Measurements from ENCODE around the gene CNEP1R1. TPM values are rescaled to one million over a fixed set of nuclear protein-coding genes. Genes with fewer than 3 reads are reported as not detected.
"Not testable (repeated sequence)": the region's sequence is repeated elsewhere in the genome, so short reads cannot be mapped to it uniquely, and the experiment has no call there.

Gene CNEP1R1
- total RNA-seq, 2 donors from 2014 or later = 32.6 to 32.8 TPM

DNA sequence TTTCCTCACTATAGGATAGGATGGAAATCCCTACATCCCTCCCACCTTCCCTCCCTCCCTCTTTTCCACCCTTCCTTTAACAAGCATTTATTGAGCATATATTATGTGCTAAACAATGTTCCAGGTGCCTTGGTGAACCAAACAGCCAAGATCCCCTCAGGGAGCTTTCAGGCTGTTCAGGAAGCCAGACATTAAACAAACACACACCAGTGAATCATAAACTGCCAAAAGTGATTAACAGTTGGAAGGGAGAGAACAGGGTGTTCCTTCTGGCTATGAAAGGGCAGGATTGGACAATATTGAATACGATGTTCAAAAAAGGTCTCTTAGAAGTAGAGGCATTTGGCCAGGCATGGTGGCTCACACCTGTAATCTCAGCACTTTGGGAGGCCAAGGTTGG lies 22.8 kb upstream of the CNEP1R1 start:
- no peaks in the 10 kb centered on the region for H3K4me1 Mint-ChIP-seq
- H3K36me3 Mint-ChIP-seq (ENCODE audit: low read depth) = peaks cover 2% of the 10 kb centered on the region
- no peak overlapping the region for H3K27ac Mint-ChIP-seq
- DNase-seq = no peak
- no peaks in the 10 kb centered on the region for H3K9me3 ChIP-seq (ENCODE audit: control insufficient read depth, low read length, poor library complexity, severe bottlenecking)
- no peak overlapping the region for H3K4me3 Mint-ChIP-seq
- ATAC-seq = no peak
- peaks cover 27% of the 10 kb centered on the region for H3K27me3 Mint-ChIP-seq

DNA sequence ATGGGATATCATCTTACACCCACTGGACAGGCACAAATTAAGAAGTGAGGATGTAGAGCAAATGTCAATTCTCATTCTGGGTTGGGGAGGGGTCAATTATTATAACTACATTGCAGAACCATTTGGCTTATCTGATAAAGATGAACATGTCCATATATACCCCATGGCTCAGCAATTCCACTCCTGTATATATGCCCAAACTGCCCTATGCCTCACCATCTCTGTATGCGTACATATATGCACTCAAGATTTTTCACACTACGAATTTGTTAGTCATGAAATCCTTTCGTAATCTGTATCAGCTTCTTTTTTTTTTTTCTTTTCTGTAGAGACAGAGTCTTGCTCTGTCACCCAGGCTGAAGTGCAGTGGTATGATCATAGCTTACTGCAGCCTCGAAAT lies 20.8 kb upstream of the CNEP1R1 start:
- Mint-ChIP-seq H3K4me3 (no peak overlapping the region), H3K36me3 (ENCODE audit: low read depth) (peaks cover 2% of the 10 kb centered on the region), H3K4me1 (no peaks in the 10 kb centered on the region), H3K27me3 (peaks cover 21% of the 10 kb centered on the region), H3K27ac (no peak overlapping the region)
- DNase-seq = no peak
- no peaks in the 10 kb centered on the region for H3K9me3 ChIP-seq (ENCODE audit: control insufficient read depth, low read length, poor library complexity, severe bottlenecking)
- no peak for ATAC-seq

DNA sequence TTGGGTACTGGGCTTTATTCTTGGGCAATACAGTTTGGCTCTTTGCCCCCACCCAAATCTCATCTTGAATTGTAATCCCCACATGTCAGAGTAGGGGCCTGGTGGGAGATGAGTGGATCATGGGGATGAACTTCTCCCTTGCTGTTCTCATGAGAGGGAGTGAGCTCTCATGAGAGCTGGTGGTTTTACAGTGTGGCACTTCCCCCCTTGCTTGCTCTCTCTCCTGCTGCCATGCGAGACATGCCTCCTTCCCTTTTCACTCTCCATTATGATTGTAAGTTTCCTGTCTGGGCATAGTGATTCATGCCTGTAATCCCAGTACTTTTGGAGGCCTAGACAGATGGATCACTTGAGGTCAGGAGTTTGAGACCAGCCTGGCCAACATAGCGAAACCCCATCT lies 18.1 kb upstream of the CNEP1R1 start:
- H3K27ac Mint-ChIP-seq = no peak overlapping the region
- no peaks in the 10 kb centered on the region for H3K36me3 Mint-ChIP-seq (ENCODE audit: low read depth)
- no peak for ATAC-seq

DNA sequence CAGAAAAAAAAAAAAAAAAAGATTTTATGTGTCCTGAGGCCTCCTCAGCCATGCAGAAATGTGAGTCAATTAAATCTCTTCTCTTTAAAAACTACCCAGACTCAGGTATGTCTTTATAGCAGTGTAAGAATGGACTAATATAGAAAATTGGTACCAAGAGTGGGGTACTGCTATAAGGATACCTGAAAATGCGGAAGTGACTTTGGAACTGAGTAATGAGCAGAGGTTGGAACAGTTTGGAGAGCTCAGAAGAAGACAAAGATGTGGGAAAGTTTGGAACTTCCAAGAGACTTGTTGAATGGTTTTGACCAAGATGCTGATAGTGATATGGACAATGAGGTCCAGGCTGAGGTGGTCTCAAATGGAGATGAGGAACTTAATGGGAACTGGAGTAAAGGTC lies 17.3 kb upstream of the CNEP1R1 start:
- no peak overlapping the region for H3K4me3 Mint-ChIP-seq
- H3K27ac Mint-ChIP-seq = no peak overlapping the region
- ATAC-seq (no peak), DNase-seq (no peak)
- H3K36me3 Mint-ChIP-seq (ENCODE audit: low read depth) = no peaks in the 10 kb centered on the region
- H3K9me3 ChIP-seq (ENCODE audit: control insufficient read depth, low read length, poor library complexity, severe bottlenecking) = no peaks in the 10 kb centered on the region
- peaks cover 3% of the 10 kb centered on the region for H3K4me1 Mint-ChIP-seq
- H3K27me3 Mint-ChIP-seq = peaks cover 15% of the 10 kb centered on the region

More for the DNA sequence above, 18.1 kb upstream of the CNEP1R1 start:
- DNase-seq = no peak
- Mint-ChIP-seq H3K27me3 (peaks cover 21% of the 10 kb centered on the region), H3K4me3 (no peak overlapping the region), H3K4me1 (peaks cover 3% of the 10 kb centered on the region)
- no peaks in the 10 kb centered on the region for H3K9me3 ChIP-seq (ENCODE audit: control insufficient read depth, low read length, poor library complexity, severe bottlenecking)

DNA sequence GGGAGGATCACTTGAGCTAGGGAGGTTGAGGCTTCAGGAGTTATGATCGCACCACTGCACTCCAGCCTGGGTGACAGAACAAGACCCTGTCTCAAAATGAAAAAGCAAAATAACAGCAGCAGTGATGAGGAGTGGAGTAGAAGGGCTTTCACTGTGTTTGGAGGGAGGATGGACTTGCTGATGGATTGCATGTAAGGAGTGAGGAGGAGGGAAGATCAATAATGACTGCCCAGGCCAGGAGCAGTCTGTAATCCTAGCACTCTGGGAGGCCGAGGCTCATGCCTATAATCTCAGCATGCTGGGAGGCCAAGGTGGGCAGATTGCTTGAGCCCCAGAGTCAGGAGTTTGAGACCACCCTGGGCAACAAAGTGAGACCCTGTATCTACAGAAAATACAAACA lies 14.8 kb upstream of the CNEP1R1 start:
- H3K9me3 ChIP-seq (ENCODE audit: control insufficient read depth, low read length, poor library complexity, severe bottlenecking) = no peaks in the 10 kb centered on the region
- H3K4me3 Mint-ChIP-seq = peak overlapping the region; percentile 52
- peaks cover 3% of the 10 kb centered on the region for H3K4me1 Mint-ChIP-seq
- H3K36me3 Mint-ChIP-seq (ENCODE audit: low read depth) = no peaks in the 10 kb centered on the region
- H3K27me3 Mint-ChIP-seq = peaks cover 6% of the 10 kb centered on the region
- H3K27ac Mint-ChIP-seq = no peak overlapping the region
- ATAC-seq = no peak
- DNase-seq = no peak

DNA sequence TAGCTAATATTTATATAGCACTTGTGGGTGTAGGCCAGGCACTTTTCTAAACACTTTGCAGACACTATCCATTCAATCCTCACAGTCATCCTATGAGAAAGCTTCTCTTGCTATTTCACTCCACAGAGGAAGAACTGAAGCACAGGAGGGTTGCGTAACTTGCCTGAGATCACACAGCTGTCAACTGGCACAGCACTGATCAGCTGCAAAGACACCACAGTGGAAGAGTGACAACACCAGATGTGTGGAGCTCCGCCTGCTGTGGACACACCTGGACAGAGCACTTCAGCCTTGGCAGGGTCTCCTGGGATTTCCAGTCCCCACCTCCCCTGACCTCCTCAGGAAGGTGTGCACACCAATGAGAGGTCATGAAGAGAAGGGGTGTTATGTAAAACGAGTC lies 13.3 kb upstream of the CNEP1R1 start:
- peaks cover 6% of the 10 kb centered on the region for H3K4me1 Mint-ChIP-seq
- ATAC-seq (no peak), DNase-seq (no peak)
- no peak overlapping the region for H3K27ac Mint-ChIP-seq
- H3K36me3 Mint-ChIP-seq (ENCODE audit: low read depth) = no peaks in the 10 kb centered on the region
- H3K9me3 ChIP-seq (ENCODE audit: control insufficient read depth, low read length, poor library complexity, severe bottlenecking) = no peaks in the 10 kb centered on the region
- no peak overlapping the region for H3K4me3 Mint-ChIP-seq
- peaks cover 6% of the 10 kb centered on the region for H3K27me3 Mint-ChIP-seq

DNA sequence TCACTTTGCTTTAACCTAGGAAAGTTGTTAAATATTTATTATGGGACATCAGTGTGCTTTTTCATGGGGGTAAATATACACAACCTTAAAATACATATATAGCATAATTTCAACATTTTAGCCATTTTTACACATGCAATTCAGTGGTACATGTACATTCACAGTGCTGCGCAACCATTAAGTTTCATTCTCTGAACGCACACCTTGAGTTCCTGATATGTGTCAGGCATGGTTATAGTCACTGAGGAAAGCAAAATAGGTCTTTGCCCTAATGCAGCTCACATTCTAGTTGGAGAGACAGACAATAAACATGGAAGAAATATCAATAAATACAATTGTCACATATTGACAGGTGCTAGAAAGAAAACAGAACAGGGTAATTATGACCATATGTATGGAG lies 12.8 kb upstream of the CNEP1R1 start:
- no peak for ATAC-seq
- no peaks in the 10 kb centered on the region for H3K9me3 ChIP-seq (ENCODE audit: control insufficient read depth, low read length, poor library complexity, severe bottlenecking)
- Mint-ChIP-seq H3K36me3 (ENCODE audit: low read depth) (no peaks in the 10 kb centered on the region), H3K4me3 (no peak overlapping the region), H3K4me1 (peaks cover 6% of the 10 kb centered on the region), H3K27ac (no peak overlapping the region), H3K27me3 (peaks cover 6% of the 10 kb centered on the region)
- no peak for DNase-seq

DNA sequence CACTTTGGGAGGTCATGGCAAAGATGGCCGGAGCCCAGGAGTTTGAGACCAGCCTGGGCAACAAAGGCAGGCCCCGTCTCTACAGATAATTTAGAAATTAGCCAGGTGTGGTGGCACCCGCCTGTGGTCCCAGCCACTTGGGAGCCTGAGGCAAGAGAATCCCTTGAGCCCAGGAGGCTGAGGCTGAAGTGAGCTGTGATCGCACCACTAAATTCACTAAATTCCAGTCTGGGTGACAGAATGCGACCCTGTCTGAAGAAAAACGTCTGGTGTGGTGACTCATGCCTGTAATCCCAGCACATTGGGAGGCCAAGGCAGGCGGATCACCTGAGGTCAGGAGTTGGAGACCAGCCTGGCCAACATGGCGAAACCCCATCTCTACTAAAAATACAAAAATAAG lies 10.8 kb upstream of the CNEP1R1 start:
- not testable (repeated sequence) for H3K27ac Mint-ChIP-seq; H3K4me3 Mint-ChIP-seq; H3K9me3 ChIP-seq (ENCODE audit: control insufficient read depth, low read length, poor library complexity, severe bottlenecking); H3K36me3 Mint-ChIP-seq (ENCODE audit: low read depth); H3K4me1 Mint-ChIP-seq; DNase-seq; H3K27me3 Mint-ChIP-seq; ATAC-seq

DNA sequence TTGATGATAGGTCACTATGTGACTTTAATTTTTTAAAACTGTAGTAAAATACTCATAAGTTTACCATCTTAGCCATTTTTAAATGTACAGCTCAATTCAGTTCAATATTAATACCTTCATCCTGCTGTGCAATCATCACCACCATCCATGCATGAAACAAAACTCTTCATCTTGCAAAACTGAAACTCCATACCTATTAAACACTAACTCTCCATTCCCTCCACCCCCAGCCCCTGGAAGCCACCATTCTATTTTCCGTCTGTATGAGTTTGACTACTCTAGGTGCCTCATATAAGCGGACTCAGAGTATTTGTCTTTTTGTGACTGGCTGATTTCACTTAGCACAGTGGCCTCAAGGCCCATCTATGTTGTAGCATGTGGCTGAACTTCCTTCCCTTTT lies 9.4 kb upstream of the CNEP1R1 start:
- no peak overlapping the region for H3K27ac Mint-ChIP-seq
- H3K9me3 ChIP-seq (ENCODE audit: control insufficient read depth, low read length, poor library complexity, severe bottlenecking) = no peaks in the 10 kb centered on the region
- H3K4me3 Mint-ChIP-seq = no peak overlapping the region
- H3K36me3 Mint-ChIP-seq (ENCODE audit: low read depth) = no peaks in the 10 kb centered on the region
- ATAC-seq (no peak), DNase-seq (no peak)
- H3K27me3 Mint-ChIP-seq = peaks cover 2% of the 10 kb centered on the region
- peaks cover 6% of the 10 kb centered on the region for H3K4me1 Mint-ChIP-seq

DNA sequence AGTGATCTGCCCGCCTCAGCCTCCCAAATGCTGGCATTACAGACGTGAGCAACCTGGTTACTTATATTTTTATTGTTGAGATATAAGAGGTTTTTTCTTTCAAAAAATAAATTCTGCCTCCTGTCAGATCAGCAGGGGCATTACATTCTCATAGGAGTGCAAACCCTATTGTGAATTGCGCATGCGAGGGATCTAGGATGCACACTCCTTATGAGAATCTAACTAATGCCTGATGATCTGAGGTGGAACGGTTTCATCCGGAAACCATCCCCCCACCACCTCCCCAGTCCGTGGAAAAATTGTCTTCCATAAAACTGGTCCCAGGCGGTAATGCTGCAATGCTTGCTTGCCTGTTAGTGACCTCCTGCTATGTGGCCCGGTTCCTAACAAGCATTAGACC lies 7.5 kb upstream of the CNEP1R1 start:
- peaks cover 4% of the 10 kb centered on the region for H3K4me1 Mint-ChIP-seq
- no peak for DNase-seq
- ATAC-seq = no peak
- peaks cover 12% of the 10 kb centered on the region for H3K27me3 Mint-ChIP-seq
- H3K36me3 Mint-ChIP-seq (ENCODE audit: low read depth) = no peaks in the 10 kb centered on the region
- H3K4me3 Mint-ChIP-seq = no peak overlapping the region
- H3K27ac Mint-ChIP-seq = no peak overlapping the region
- H3K9me3 ChIP-seq (ENCODE audit: control insufficient read depth, low read length, poor library complexity, severe bottlenecking) = no peaks in the 10 kb centered on the region

DNA sequence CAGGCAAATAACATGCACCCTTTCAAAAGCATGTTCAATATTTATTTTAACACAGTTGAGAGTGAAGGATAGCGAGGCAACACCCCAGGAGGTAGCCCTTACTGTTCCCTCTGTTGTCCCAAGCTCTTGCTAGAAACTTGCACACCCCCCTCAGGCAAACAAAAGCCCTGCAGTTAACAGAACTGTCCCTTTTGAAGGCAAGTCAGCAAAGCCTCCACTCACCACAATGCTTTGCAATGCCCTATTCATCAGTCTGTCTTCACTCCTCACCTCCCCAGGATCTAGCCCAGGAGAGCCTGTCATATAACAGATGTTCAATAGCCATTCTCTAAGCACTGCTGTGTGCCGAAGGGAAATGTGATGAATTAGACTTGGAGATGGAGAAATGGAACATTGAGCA lies 3.5 kb upstream of the CNEP1R1 start:
- Mint-ChIP-seq H3K4me1 (peaks cover 6% of the 10 kb centered on the region), H3K36me3 (ENCODE audit: low read depth) (no peaks in the 10 kb centered on the region), H3K4me3 (no peak overlapping the region), H3K27me3 (peaks cover 12% of the 10 kb centered on the region), H3K27ac (no peak overlapping the region)
- ATAC-seq (no peak), DNase-seq (no peak)
- no peaks in the 10 kb centered on the region for H3K9me3 ChIP-seq (ENCODE audit: control insufficient read depth, low read length, poor library complexity, severe bottlenecking)

DNA sequence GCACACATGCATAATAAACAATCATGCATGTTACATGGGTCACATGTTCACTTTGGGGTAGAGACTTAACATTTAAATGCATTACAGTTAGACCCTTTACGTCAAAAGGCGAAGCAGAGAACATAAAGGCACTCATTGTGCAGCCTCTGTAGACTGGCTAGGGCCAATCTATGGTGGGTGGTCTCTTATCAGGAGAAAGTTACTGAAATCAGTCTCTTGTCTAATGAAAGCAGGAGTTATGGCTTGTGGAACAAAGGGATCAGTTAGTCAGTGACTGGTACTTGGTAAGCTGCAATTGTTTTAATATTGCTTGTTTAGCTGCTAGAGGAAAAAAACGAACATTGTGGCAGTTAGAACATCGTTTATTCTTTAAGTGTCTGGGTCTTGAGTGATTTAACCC lies 1.4 kb upstream of the CNEP1R1 start:
- Mint-ChIP-seq H3K27me3 (peaks cover 12% of the 10 kb centered on the region), H3K36me3 (ENCODE audit: low read depth) (no peaks in the 10 kb centered on the region), H3K4me1 (peaks cover 6% of the 10 kb centered on the region), H3K27ac (no peak overlapping the region), H3K4me3 (no peak overlapping the region)
- ATAC-seq = no peak
- H3K9me3 ChIP-seq (ENCODE audit: control insufficient read depth, low read length, poor library complexity, severe bottlenecking) = no peaks in the 10 kb centered on the region
- DNase-seq = no peak

DNA sequence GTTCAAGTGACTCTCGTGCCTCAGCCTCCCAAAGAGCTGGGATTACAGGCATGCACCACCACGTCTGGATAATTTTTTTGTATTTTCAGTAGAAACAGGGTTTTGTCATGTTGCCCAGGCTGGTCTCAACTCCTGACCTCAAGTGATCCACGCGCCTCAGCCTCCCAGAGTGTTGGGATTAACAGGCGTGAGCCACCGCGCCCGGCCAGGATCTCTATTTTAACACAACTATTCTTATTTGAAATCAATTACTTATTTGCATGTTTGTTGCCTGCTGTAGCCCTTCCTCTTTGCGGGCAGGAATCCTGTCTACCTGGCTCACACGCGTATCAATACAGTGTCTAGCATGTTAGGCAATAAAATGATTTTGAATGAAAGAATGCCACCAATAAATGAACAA lies 818 bp upstream of the CNEP1R1 start:
- Mint-ChIP-seq H3K4me3 (peak overlapping the region; percentile 96), H3K27ac (peak overlapping the region; percentile 89)

DNA sequence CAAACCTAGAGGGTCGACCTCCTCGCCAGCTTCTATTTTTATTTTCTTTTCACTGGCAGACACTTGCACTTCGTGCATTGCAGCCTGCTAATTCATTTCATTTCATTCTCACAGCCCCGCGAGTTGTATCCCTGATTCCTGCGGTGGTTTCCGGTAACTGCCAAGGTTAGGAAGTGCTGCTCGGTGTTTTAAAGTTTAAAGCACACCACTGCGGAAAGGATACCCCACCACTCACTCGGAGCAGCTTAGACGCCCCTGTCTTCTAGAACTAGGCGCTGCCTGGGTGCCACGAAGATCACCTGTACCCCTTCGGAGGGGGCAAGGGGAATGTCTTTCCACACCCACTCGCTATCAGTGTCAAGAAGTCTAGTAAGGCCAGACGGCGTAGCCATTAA lies 509 bp downstream of the CNEP1R1 start:
- no peaks in the 10 kb centered on the region for H3K9me3 ChIP-seq (ENCODE audit: control insufficient read depth, low read length, poor library complexity, severe bottlenecking)
- no peaks in the 10 kb centered on the region for H3K36me3 Mint-ChIP-seq (ENCODE audit: low read depth)
- peak overlapping the region; percentile 89 for H3K27ac Mint-ChIP-seq
- peak; percentile 7 to 14 (median 10) for DNase-seq
- H3K4me1 Mint-ChIP-seq = peaks cover 11% of the 10 kb centered on the region
- peak overlapping the region; percentile 96 for H3K4me3 Mint-ChIP-seq
- peak; percentile 13 for ATAC-seq
- H3K27me3 Mint-ChIP-seq = peaks cover 12% of the 10 kb centered on the region

More for the DNA sequence above, 818 bp upstream of the CNEP1R1 start:
- no peak for DNase-seq
- H3K9me3 ChIP-seq (ENCODE audit: control insufficient read depth, low read length, poor library complexity, severe bottlenecking) = no peaks in the 10 kb centered on the region
- Mint-ChIP-seq H3K4me1 (peaks cover 8% of the 10 kb centered on the region), H3K27me3 (peaks cover 12% of the 10 kb centered on the region), H3K36me3 (ENCODE audit: low read depth) (no peaks in the 10 kb centered on the region)
- ATAC-seq = no peak

DNA sequence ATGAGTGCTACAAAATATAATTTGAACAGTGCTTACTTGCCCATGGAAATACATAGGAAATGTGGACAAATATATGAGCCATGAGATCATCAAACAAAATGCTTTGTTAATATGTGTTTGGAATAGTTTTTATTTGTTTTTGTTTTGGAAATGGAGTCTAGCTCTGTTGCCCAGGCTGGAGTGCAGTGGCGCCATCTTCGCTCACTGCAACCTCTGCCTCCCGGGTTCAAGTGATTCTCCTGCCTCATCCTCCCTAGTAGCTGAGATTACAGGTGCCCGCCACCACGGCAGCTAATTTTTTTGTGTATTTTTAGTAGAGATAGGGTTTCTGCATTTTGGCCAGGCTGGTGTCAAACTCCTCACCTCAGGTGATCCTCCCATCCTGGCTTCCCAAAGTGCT lies 2.8 kb downstream of the CNEP1R1 start:
- Mint-ChIP-seq H3K27me3 (no peaks in the 10 kb centered on the region), H3K4me3 (no peak overlapping the region), H3K36me3 (ENCODE audit: low read depth) (peaks cover 4% of the 10 kb centered on the region), H3K27ac (peak overlapping the region; percentile 61), H3K4me1 (peaks cover 19% of the 10 kb centered on the region)
- ATAC-seq (no peak), DNase-seq (no peak)
- H3K9me3 ChIP-seq (ENCODE audit: control insufficient read depth, low read length, poor library complexity, severe bottlenecking) = no peaks in the 10 kb centered on the region

All from T-helper 17 cell (primary cell).